Thyroid gland (tissue), 4 donors: ENCODE data around the gene CD83. TPM values are rescaled to one million over a fixed set of nuclear protein-coding genes. Genes with fewer than 3 reads are reported as not detected.
A peak's percentile ranks its signal among the peaks of the same experiment; 100 is the strongest.

Source experiments
- DNase-seq, 2 donors: peaks; one replicate each; pipeline ENCODE4 v3.0.0-alpha.2; 2019
- H3K27ac ChIP-seq, 3 donors: fragments of 200-600 bp; sonication (generic); 1 replicate in 2 of 3; 2 replicates in 1 of 3; pipeline ENCODE4 v1.5.1; 2016 to 2019; ENCODE audit warnings: mild to moderate bottlenecking in 1 of 3, moderate library complexity in 1 of 3
- H3K27me3 ChIP-seq: fragments of 200-600 bp; sonication (generic); one replicate; pipeline ENCODE4 v1.5.1; 2019
- H3K36me3 ChIP-seq, 2 donors: fragments of 200-600 bp; sonication (generic); one replicate each; pipeline ENCODE4 v1.5.1; 2016 to 2019
- H3K4me1 ChIP-seq, 2 donors: fragments of 200-600 bp; sonication (generic); one replicate each; pipeline ENCODE4 v1.5.1; 2017 to 2019
- H3K4me3 ChIP-seq, 3 donors: fragments of 200-600 bp; sonication (generic); replicated peaks in 1 of 3; 1 replicate in 2 of 3; 2 replicates in 1 of 3; pipeline ENCODE4 v1.5.1; 2016; ENCODE audit warnings: mild to moderate bottlenecking in 1 of 3
- H3K9me3 ChIP-seq: fragments of 200-600 bp; sonication (generic); one replicate; pipeline ENCODE4 v1.5.1; 2017
- CTCF ChIP-seq, 6 experiments: fragments of 200-600 bp in 3 of 6; fragments of 450-650 bp in 3 of 6; sonication (generic) in 3 of 6; IDR thresholded peaks; one replicate each; pipeline ENCODE4 v1.5.1; 2016 to 2019; ENCODE audit warnings: antibody characterized with exemption in 6 of 6, mild to moderate bottlenecking in 2 of 6, inconsistent platforms in 1 of 6, moderate library complexity in 1 of 6
- POLR2A ChIP-seq, 2 donors: fragments of 450-650 bp; IDR thresholded peaks; one replicate each; pipeline ENCODE4 v1.6.1; 2017; ENCODE audit warnings: antibody characterized with exemption in 2 of 2, mild to moderate bottlenecking in 2 of 2, moderate library complexity in 1 of 2
- WGBS, 2 donors: methylation state at CpG; one replicate each; pipeline ENCODE4 v1.1.5; 2017; 5-methylcytosine and 5-hydroxymethylcytosine counted together
- intact Hi-C: fragments of 100-400 bp; cut with DNase I; formaldehyde crosslinking; loops from one replicate; pipeline ENCODE4 v1.15.1; 2023
- total RNA-seq, 4 donors: library from RNA; depleted of rRNA; stranded (reverse); fragments of >200 nt; gene quantifications; one replicate each; pipeline ENCODE4 v1.2.3, GENCODE V29; 2016

CD83 gene
- total RNA-seq: 1 to 10 TPM; 3.0 to 4.7 (median 3.4) TPM

GRCh38 chr6:14117158-14118090, at the start of gene CD83:
CD83 (plus strand) TSS chr6:14117772; CDS start chr6:14117812, 40 bp downstream.
- peak within 1 kb of the TSS in 2 of 3 donors; percentile 12 to 79 for H3K27ac ChIP-seq
- intact Hi-C loops: no loop called here
- no peaks in the 10 kb centered on the region for H3K9me3 ChIP-seq
- TF ChIP-seq POLR2A (IDR thresholded peaks at IDR 0.05) (peak in 1 of 2 donors; percentile 71), CTCF (IDR thresholded peaks at IDR 0.05) (peak in 2 of 6 experiments; percentile 4 to 5)
- 1% methylated on average over 10 to 19 of the region's 106 CpGs for WGBS, 2 donors
- peak; percentile 67 to 69 for DNase-seq
- peak within 1 kb of the TSS; percentile 19 to 73 (median 44) for H3K4me3 ChIP-seq
- H3K4me1 ChIP-seq: peaks cover 7 to 11% of the 10 kb centered on the region in 2 donors
- no peaks in the 10 kb centered on the region for H3K27me3 ChIP-seq
- H3K36me3 ChIP-seq: no peaks in the 10 kb centered on the region

GRCh38 chr6:14068133-14068532, 49.4 kb upstream of the CD83 start:
- no peak for DNase-seq
- Histone ChIP-seq H3K9me3 (no peaks in the 10 kb centered on the region), H3K4me3 (no peak overlapping the region), H3K36me3 (no peaks in the 10 kb centered on the region), H3K4me1 (no peaks in the 10 kb centered on the region), H3K27ac (no peak overlapping the region), H3K27me3 (no peaks in the 10 kb centered on the region)
- WGBS, 2 donors: 68 to 77% methylated on average over 5 of the region's 5 CpGs
- intact Hi-C loops: loop anchor here (5.0 to 10.0 kb wide), 2 partner anchors 161 to 273 kb away; no protein-coding TSS in a partner anchor
- no peak for TF ChIP-seq CTCF (IDR thresholded peaks at IDR 0.05)

DNA sequence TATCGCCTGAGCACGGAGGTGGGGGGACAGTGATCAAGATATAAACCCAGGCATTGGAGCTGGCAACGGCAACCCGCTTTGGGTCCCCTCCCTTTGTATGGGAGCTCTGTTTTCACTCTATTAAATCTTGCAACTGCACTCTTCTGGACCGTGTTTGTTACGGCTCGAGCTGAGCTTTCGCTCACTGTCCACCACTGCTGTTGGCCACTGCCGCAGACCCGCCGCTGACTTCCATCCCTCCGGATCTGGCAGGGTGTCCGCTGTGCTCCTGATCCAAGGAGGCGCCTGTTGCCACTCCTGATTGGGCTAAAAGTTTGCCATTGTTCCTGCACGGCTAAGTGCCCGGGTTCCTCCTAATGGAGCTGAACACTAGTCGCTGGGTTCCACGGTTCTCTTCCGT, 48.9 kb upstream of the CD83 start:
- Histone ChIP-seq H3K4me1 (no peaks in the 10 kb centered on the region), H3K9me3 (no peaks in the 10 kb centered on the region), H3K27me3 (no peaks in the 10 kb centered on the region), H3K36me3 (no peaks in the 10 kb centered on the region), H3K4me3 (no peak overlapping the region), H3K27ac (no peak overlapping the region)
- no peak for DNase-seq
- TF ChIP-seq POLR2A (IDR thresholded peaks at IDR 0.05) (no peak), CTCF (IDR thresholded peaks at IDR 0.05) (no peak)
- 88 to 91% methylated on average over 19 of the region's 19 CpGs for WGBS, 2 donors
- intact Hi-C loops: loop anchor here (5.0 to 10.0 kb wide), 2 partner anchors 161 to 274 kb away; no protein-coding TSS in a partner anchor

DNA sequence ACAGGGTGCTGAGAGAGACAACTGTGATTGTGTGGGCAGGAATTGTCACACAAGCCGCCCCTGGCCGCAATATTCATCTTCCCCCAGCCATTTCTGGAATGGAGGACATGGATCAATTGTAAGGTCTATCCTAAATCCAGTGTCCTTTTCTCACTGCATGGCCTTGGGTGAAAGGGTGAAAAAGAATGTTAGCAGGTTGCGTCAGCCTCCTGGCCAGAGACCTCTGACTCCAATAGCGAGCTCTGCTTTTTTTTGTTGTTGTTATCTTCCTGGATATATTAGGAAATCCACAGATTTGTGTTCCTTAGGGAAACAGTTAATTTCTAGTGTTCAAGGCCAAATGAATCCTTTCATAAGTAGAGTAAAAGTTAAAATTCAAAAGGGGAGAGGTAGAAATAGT, 47.1 kb upstream of the CD83 start:
- 91 to 95% methylated on average over 4 of the region's 4 CpGs for WGBS, 2 donors

More for the DNA sequence above, 47.1 kb upstream of the CD83 start:
- no peak overlapping the region for H3K27ac ChIP-seq
- no peak overlapping the region for H3K4me3 ChIP-seq
- H3K4me1 ChIP-seq: peaks cover 0 to 4% of the 10 kb centered on the region in 2 donors
- TF ChIP-seq CTCF (IDR thresholded peaks at IDR 0.05) (no peak), POLR2A (IDR thresholded peaks at IDR 0.05) (no peak)
- no peaks in the 10 kb centered on the region for H3K36me3 ChIP-seq
- H3K27me3 ChIP-seq: no peaks in the 10 kb centered on the region
- no peak for DNase-seq
- H3K9me3 ChIP-seq: no peaks in the 10 kb centered on the region
- intact Hi-C loops: no loop called here
